GM21515 (cell line): ENCODE data around the gene BCAP31.
"Not testable (repeated sequence)": the region's sequence is repeated elsewhere in the genome, so short reads cannot be mapped to it uniquely, and the experiment has no call there.

Source experiments
- ATAC-seq: cut with Tn5 transposase; IDR thresholded peaks from one replicate; pipeline ENCODE4 v1.9.1; 2021; ENCODE audit not compliant: unreplicated experiment

BCAP31 gene

GRCh38 chrX:153684467-153685155 is 39.6 kb downstream of the BCAP31 start:
- no peak for ATAC-seq

GRCh38 chrX:153683486-153683885 is 40.7 kb downstream of the BCAP31 start:
- not testable (repeated sequence) for ATAC-seq

- ATAC-seq: no peak
Observed at GRCh38 chrX:153681175-153681574, 43.0 kb downstream of the BCAP31 start.

- ATAC-seq: no peak
Observed at GRCh38 chrX:153674219-153674851, 49.9 kb downstream of the BCAP31 start.

- ATAC-seq: no peak
Observed at GRCh38 chrX:153673428-153674218, 50.6 kb downstream of the BCAP31 start, which contains the start of gene PNCK. TSS of gene PNCK (minus strand) at chrX:153673813. CDS start at chrX:153673076, 737 bp downstream.

- ATAC-seq: no peak
Observed at GRCh38 chrX:153672531-153673427, 51.4 kb downstream of the BCAP31 start.

GRCh38 chrX:153671589-153672530 is 52.3 kb downstream of the BCAP31 start:
- no peak for ATAC-seq

GRCh38 chrX:153670748-153671588 is 53.2 kb downstream of the BCAP31 start:
- no peak for ATAC-seq

GRCh38 chrX:153669901-153670731 is 54.1 kb downstream of the BCAP31 start:
- no peak for ATAC-seq

- ATAC-seq: no peak
Observed at GRCh38 chrX:153669174-153669890, 54.9 kb downstream of the BCAP31 start.

- no peak for ATAC-seq
Observed at GRCh38 chrX:153668423-153669173, 55.6 kb downstream of the BCAP31 start.

- ATAC-seq: no peak
Observed at GRCh38 chrX:153667956-153668396, 56.2 kb downstream of the BCAP31 start.

GRCh38 chrX:153667281-153667955 is 56.8 kb downstream of the BCAP31 start:
- ATAC-seq: no peak

- ATAC-seq: no peak
Observed at GRCh38 chrX:153665726-153666306, 58.4 kb downstream of the BCAP31 start.

GRCh38 chrX:153662266-153662665 is 61.9 kb downstream of the BCAP31 start:
- no peak for ATAC-seq

GRCh38 chrX:153659268-153659667 is 64.9 kb downstream of the BCAP31 start:
- no peak for ATAC-seq
